H9 (cell line): ENCODE results near the gene DDX28. TPM values are rescaled to one million over a fixed set of nuclear protein-coding genes. Genes with fewer than 3 reads are reported as not detected.

Source experiments
- DNase-seq: peaks from one replicate; pipeline ENCODE4 v3.0.0-alpha.2; 2017
- H2AFZ ChIP-seq: one replicate; pipeline ENCODE4 v1.6.1; 2013; ENCODE audit warnings: mild to moderate bottlenecking, low read length, control low read depth, moderate library complexity
- H2AK5ac ChIP-seq: 2 replicates; pipeline ENCODE4 v1.6.1; 2013; ENCODE audit warnings: low read length, control low read depth, mixed read lengths; ENCODE audit not compliant: insufficient read length
- H2BK120ac ChIP-seq: one replicate; pipeline ENCODE4 v1.6.1; 2013; ENCODE audit warnings: low read depth, mild to moderate bottlenecking, low read length, control low read depth, inconsistent platforms; ENCODE audit not compliant: poor library complexity, severe bottlenecking
- H2BK12ac ChIP-seq: 2 replicates; pipeline ENCODE4 v1.6.1; 2013; ENCODE audit warnings: low read length, control low read depth, mixed read lengths, low read depth; ENCODE audit not compliant: insufficient read length
- H2BK15ac ChIP-seq: 2 replicates; pipeline ENCODE4 v1.6.1; 2013; ENCODE audit warnings: low read depth, low read length, control low read depth
- H2BK20ac ChIP-seq: one replicate; pipeline ENCODE4 v1.6.1; 2013; ENCODE audit warnings: low read depth, mild to moderate bottlenecking, low read length, control low read depth, inconsistent platforms; ENCODE audit not compliant: poor library complexity, severe bottlenecking
- H2BK5ac ChIP-seq: 2 replicates; pipeline ENCODE4 v1.6.1; 2013; ENCODE audit warnings: low read length, control low read depth, mixed read lengths; ENCODE audit not compliant: insufficient read length
- H3K14ac ChIP-seq: 2 replicates; pipeline ENCODE4 v1.6.1; 2013; ENCODE audit warnings: low read length, control low read depth; ENCODE audit not compliant: insufficient read depth
- H3K18ac ChIP-seq: 2 replicates; pipeline ENCODE4 v1.6.1; 2013; ENCODE audit warnings: low read depth, mild to moderate bottlenecking, mixed read lengths, low read length, control low read depth; ENCODE audit not compliant: insufficient read length
- H3K23ac ChIP-seq: 2 replicates; pipeline ENCODE4 v1.6.1; 2013; ENCODE audit warnings: low read length, control low read depth, mixed read lengths, low read depth; ENCODE audit not compliant: insufficient read length
- H3K23me2 ChIP-seq: 2 replicates; pipeline ENCODE4 v1.6.1; 2013; ENCODE audit warnings: low read depth, mild to moderate bottlenecking, mixed read lengths, low read length, control low read depth; ENCODE audit not compliant: insufficient read length, poor library complexity, severe bottlenecking
- H3K27ac ChIP-seq: 2 replicates; pipeline ENCODE4 v1.5.1; 2013; ENCODE audit warnings: low read length, control low read depth, mixed read lengths, low read depth; ENCODE audit not compliant: insufficient read length
- H3K27me3 ChIP-seq: 2 replicates; pipeline ENCODE4 v1.6.1; 2013; ENCODE audit warnings: low read length, control low read depth, inconsistent platforms; ENCODE audit not compliant: insufficient read depth
- H3K4ac ChIP-seq: 2 replicates; pipeline ENCODE4 v1.6.1; 2013; ENCODE audit warnings: low read depth, mild to moderate bottlenecking, control low read depth, inconsistent platforms, low read length, moderate library complexity
- H3K4me1 ChIP-seq: 2 replicates; pipeline ENCODE4 v1.6.1; 2013; ENCODE audit warnings: low read length, control low read depth, inconsistent platforms; ENCODE audit not compliant: insufficient read depth
- H3K4me2 ChIP-seq: 2 replicates; pipeline ENCODE4 v1.6.1; 2013; ENCODE audit warnings: low read length, control low read depth, mixed read lengths; ENCODE audit not compliant: insufficient read length, insufficient read depth
- H3K56ac ChIP-seq: 2 replicates; pipeline ENCODE4 v1.6.1; 2013; ENCODE audit warnings: low read depth, mild to moderate bottlenecking, mixed read lengths, low read length, control low read depth; ENCODE audit not compliant: insufficient read length
- H3K79me1 ChIP-seq: 2 replicates; pipeline ENCODE4 v1.6.1; 2013; ENCODE audit warnings: low read depth, mild to moderate bottlenecking, moderate library complexity, low read length, control low read depth, inconsistent platforms; ENCODE audit not compliant: insufficient read depth, poor library complexity, severe bottlenecking
- H3K79me2 ChIP-seq: 2 replicates; pipeline ENCODE4 v1.6.1; 2013; ENCODE audit warnings: low read length, control low read depth, inconsistent platforms; ENCODE audit not compliant: insufficient read depth
- H3K9ac ChIP-seq: 2 replicates; pipeline ENCODE4 v1.6.1; 2013; ENCODE audit warnings: low read length, control low read depth, mixed read lengths; ENCODE audit not compliant: insufficient read length; ENCODE audit errors: extremely low read depth
- H3K9me3 ChIP-seq: one replicate; pipeline ENCODE4 v1.6.1; 2013; ENCODE audit warnings: low read depth, low read length, inconsistent platforms; ENCODE audit not compliant: control insufficient read depth
- H3T11ph ChIP-seq: one replicate; pipeline ENCODE4 v1.6.1; 2013; ENCODE audit warnings: mild to moderate bottlenecking, low read length, control low read depth, inconsistent platforms
- H4K20me1 ChIP-seq: one replicate; pipeline ENCODE4 v1.6.1; 2013; ENCODE audit not compliant: control insufficient read depth, insufficient read length, insufficient read depth
- H4K5ac ChIP-seq: 2 replicates; pipeline ENCODE4 v1.6.1; 2013; ENCODE audit warnings: low read depth, mild to moderate bottlenecking, mixed read lengths, low read length, control low read depth; ENCODE audit not compliant: insufficient read length
- H4K8ac ChIP-seq: replicated peaks from 2 replicates; pipeline ENCODE4 v1.6.1; 2013; ENCODE audit warnings: low read length, control low read depth, mixed read lengths, low read depth; ENCODE audit not compliant: insufficient read length
- H4K91ac ChIP-seq: 2 replicates; pipeline ENCODE4 v1.6.1; 2013; ENCODE audit warnings: low read depth, mild to moderate bottlenecking, moderate library complexity, mixed read lengths, low read length, control low read depth; ENCODE audit not compliant: insufficient read length
- H3K27ac Mint-ChIP-seq, 3 experiments: 2 replicates in 2 of 3; 3 replicates in 1 of 3; pipeline ENCODE4 v1.8.0; 2020 to 2021; ENCODE audit warnings: mixed read lengths in 3 of 3, mild to moderate bottlenecking in 1 of 3, moderate library complexity in 1 of 3
- H3K27me3 Mint-ChIP-seq: 2 replicates; pipeline ENCODE4 v1.8.0; 2021; ENCODE audit warnings: low read depth, mild to moderate bottlenecking, moderate library complexity, mixed read lengths
- H3K36me3 Mint-ChIP-seq, 3 experiments: 2 replicates in 2 of 3; 3 replicates in 1 of 3; pipeline ENCODE4 v1.8.0; 2020 to 2021; ENCODE audit warnings: low read depth in 3 of 3, mixed read lengths in 3 of 3; ENCODE audit not compliant: insufficient read depth in 1 of 3
- H3K4me1 Mint-ChIP-seq, 2 experiments: 2 replicates each; pipeline ENCODE4 v1.8.0; 2020; ENCODE audit warnings: mixed read lengths in 2 of 2
- H3K4me3 Mint-ChIP-seq, 2 experiments: 2 replicates in 1 of 2; 3 replicates in 1 of 2; pipeline ENCODE4 v1.8.0; 2020 to 2021; ENCODE audit warnings: mild to moderate bottlenecking in 2 of 2, mixed read lengths in 2 of 2, moderate library complexity in 1 of 2
- H3K9me3 Mint-ChIP-seq, 2 experiments: 2 replicates in 1 of 2; 3 replicates in 1 of 2; pipeline ENCODE4 v1.8.0; 2020; ENCODE audit warnings: mild to moderate bottlenecking in 2 of 2, mixed read lengths in 2 of 2, moderate library complexity in 1 of 2
- CTCF ChIP-seq: fragments of 200-600 bp; sonication (generic); conservative IDR thresholded peaks from 3 replicates; pipeline ENCODE4 v1.8.0; 2021; ENCODE audit warnings: antibody characterized with exemption, mild to moderate bottlenecking
- WGBS: extraction: QIAGEN DNeasy Blood & Tissue Kit; methylation state at CpG from one replicate; pipeline ENCODE4 v1.1.7; 2013; ENCODE audit warnings: missing lambda C conversion rate, low lambda C conversion rate, mixed read lengths; ENCODE audit not compliant: insufficient read length; ENCODE audit errors: extremely low coverage; 5-methylcytosine and 5-hydroxymethylcytosine counted together
- total RNA-seq: library from RNA; stranded (reverse); gene quantifications from 2 replicates; pipeline ENCODE4 v1.2.1, GENCODE V29; 2021

The DDX28 gene
- total RNA-seq, 1 experiment from 2014 or later = 22.9 TPM

- H3K79me1 ChIP-seq = no peaks in the 10 kb centered on the region
- no CpG with 5 or more reads among the region's 1 CpG for WGBS
- H3K27ac ChIP-seq = no peak overlapping the region
- H3K4me3 Mint-ChIP-seq = no peak overlapping the region
- H3K4me2 ChIP-seq = no peak overlapping the region
- no peak overlapping the region for H4K91ac ChIP-seq
- no peak overlapping the region for H2AFZ ChIP-seq
- H2BK12ac ChIP-seq = no peak overlapping the region
- H3K9me3 Mint-ChIP-seq = no peaks in the 10 kb centered on the region
- H4K20me1 ChIP-seq = no peaks in the 10 kb centered on the region
- no peaks in the 10 kb centered on the region for H3K4me1 ChIP-seq
- H3K14ac ChIP-seq = no peak overlapping the region
- no peak overlapping the region for H3K27ac Mint-ChIP-seq
- H3K79me2 ChIP-seq = no peaks in the 10 kb centered on the region
- peaks cover 10 to 40% (median 23%) of the 10 kb centered on the region in 3 experiments; a peak in 6 of 7 replicates for H3K36me3 Mint-ChIP-seq
- no peak overlapping the region for H3K56ac ChIP-seq
- no peak overlapping the region for H2BK5ac ChIP-seq
- H2AK5ac ChIP-seq = no peak overlapping the region
- H3K4me1 Mint-ChIP-seq = no peaks in the 10 kb centered on the region
- H2BK120ac ChIP-seq = no peak overlapping the region
- H2BK15ac ChIP-seq = no peak overlapping the region
- no peak overlapping the region for H4K5ac ChIP-seq
- H3K9ac ChIP-seq = no peak overlapping the region
- H3K18ac ChIP-seq = no peak overlapping the region
- no peak for DNase-seq
- H3K4ac ChIP-seq = no peak overlapping the region
- no peak overlapping the region for H3T11ph ChIP-seq
- no peaks in the 10 kb centered on the region for H3K9me3 ChIP-seq
- no peaks in the 10 kb centered on the region for H3K27me3 ChIP-seq
- no peak for TF ChIP-seq CTCF
- no peak overlapping the region for H4K8ac ChIP-seq
- H3K27me3 Mint-ChIP-seq = no peaks in the 10 kb centered on the region
- H3K23me2 ChIP-seq = no peaks in the 10 kb centered on the region
- no peak overlapping the region for H2BK20ac ChIP-seq
- H3K23ac ChIP-seq = no peak overlapping the region
Observed at GRCh38 chr16:68066763-68067162, 43.7 kb upstream of the DDX28 start.
